GF-D8 (cell line): ENCODE data around the gene C2CD5.
"Not testable (repeated sequence)": the region's sequence is repeated elsewhere in the genome, so short reads cannot be mapped to it uniquely, and the experiment has no call there.

Experiments
- DNase-seq: peaks from one replicate; lab custom pipeline; 2025; lab: John Stamatoyannopoulos, UW

The C2CD5 gene

GRCh38 chr12:22536346-22536945 is 7.9 kb downstream of the C2CD5 start:
- no peak for DNase-seq

GRCh38 chr12:22535478-22535877 is 8.9 kb downstream of the C2CD5 start:
- no peak for DNase-seq

- DNase-seq = no peak
Measured at GRCh38 chr12:22535038-22535437, 9.3 kb downstream of the C2CD5 start.

GRCh38 chr12:22533155-22533554 is 11.2 kb downstream of the C2CD5 start:
- no peak for DNase-seq

- no peak for DNase-seq
Measured at GRCh38 chr12:22532317-22532716, 12.0 kb downstream of the C2CD5 start.

- DNase-seq = no peak
Measured at GRCh38 chr12:22531205-22531604, 13.1 kb downstream of the C2CD5 start.

GRCh38 chr12:22529281-22530060 is 14.9 kb downstream of the C2CD5 start:
- DNase-seq = no peak

GRCh38 chr12:22527999-22528398 is 16.3 kb downstream of the C2CD5 start:
- DNase-seq = no peak

- no peak for DNase-seq
Measured at GRCh38 chr12:22526836-22527235, 17.5 kb downstream of the C2CD5 start.

GRCh38 chr12:22525426-22525825 is 18.9 kb downstream of the C2CD5 start:
- DNase-seq = no peak

GRCh38 chr12:22518998-22519397 is 25.3 kb downstream of the C2CD5 start:
- DNase-seq = no peak

GRCh38 chr12:22518060-22518719 is 26.2 kb downstream of the C2CD5 start:
- DNase-seq = no peak

- no peak for DNase-seq
Measured at GRCh38 chr12:22514875-22515274, 29.5 kb downstream of the C2CD5 start.

- DNase-seq = no peak
Measured at GRCh38 chr12:22505826-22506225, 38.5 kb downstream of the C2CD5 start.

- no peak for DNase-seq
Measured at GRCh38 chr12:22500100-22500499, 44.2 kb downstream of the C2CD5 start.

GRCh38 chr12:22499445-22499844 is 44.9 kb downstream of the C2CD5 start:
- DNase-seq = no peak

- DNase-seq = no peak
Measured at GRCh38 chr12:22494319-22494718, 50.0 kb downstream of the C2CD5 start.

GRCh38 chr12:22491034-22491433 is 53.3 kb downstream of the C2CD5 start:
- no peak for DNase-seq

- no peak for DNase-seq
Measured at GRCh38 chr12:22488478-22488877, 55.9 kb downstream of the C2CD5 start.

- not testable (repeated sequence) for DNase-seq
Measured at GRCh38 chr12:22487683-22488082, 56.7 kb downstream of the C2CD5 start.

- no peak for DNase-seq
Measured at GRCh38 chr12:22481547-22482104, 62.7 kb downstream of the C2CD5 start.

GRCh38 chr12:22480814-22481213 is 63.5 kb downstream of the C2CD5 start:
- DNase-seq = not testable (repeated sequence)

GRCh38 chr12:22480016-22480415 is 64.3 kb downstream of the C2CD5 start:
- DNase-seq = no peak
